Measurements from ENCODE around the gene GSG1L.
"Not testable (repeated sequence)": the region's sequence is repeated elsewhere in the genome, so short reads cannot be mapped to it uniquely, and the experiment has no call there.

GSG1L gene

DNA sequence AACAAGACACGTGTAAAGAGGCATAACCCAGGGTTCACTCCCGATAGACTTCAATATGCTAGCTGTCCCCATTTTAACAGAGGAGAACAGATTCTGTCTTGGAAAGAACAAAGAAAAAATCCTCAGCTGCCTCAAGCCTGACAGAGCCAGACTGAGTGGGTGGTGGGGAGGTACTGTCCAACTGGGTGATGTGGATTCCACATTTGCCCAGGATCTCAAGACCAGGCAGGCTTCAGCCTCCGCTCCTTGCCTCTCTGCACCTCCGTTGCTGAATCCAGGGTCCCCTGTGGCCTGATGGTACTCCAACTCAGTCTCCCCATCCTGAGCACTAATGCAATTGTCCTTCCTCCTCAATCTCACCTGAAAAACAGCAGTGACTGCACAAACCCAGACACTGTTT is 163.8 kb downstream of the GSG1L start:
- DNase-seq, result no peak

DNA sequence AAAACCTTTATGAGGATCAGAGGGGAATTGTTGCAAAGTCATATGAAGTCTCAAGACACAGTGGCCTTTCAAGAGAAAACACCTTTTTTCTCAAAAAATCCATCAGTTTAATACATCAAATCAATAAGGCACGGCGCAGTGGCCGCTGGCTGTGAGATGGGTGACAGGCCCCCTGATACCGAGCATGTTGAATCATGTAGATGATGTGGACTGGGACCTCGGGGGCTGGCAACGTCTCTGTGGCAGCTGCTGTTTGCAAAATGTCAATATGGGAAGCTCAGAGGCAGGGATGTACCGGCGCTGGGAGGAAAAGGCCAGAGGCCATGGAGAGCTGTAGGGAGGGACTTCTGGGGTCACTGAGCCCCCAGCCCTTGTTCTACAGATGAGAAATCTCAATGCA is 169.1 kb downstream of the GSG1L start:
- DNase-seq, result no peak

DNA sequence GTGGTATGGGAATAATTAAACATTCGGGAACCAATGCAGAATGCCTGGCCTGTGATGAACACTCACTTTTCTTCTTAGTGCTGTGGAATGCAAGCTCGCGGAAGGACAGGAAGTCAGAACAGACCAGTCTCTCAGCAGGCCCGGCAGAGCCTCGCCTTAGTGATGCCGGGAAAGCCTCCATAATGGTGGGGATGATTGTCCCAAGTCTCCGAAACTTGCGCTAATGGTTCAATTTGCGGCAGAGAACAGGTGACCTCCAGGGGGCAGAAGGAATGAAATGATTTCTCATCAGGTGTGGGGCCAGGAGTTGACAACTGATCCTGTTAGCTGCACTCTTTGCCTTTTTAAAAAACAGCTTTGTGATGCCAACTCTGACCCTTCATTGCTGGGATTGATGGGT is 170.6 kb downstream of the GSG1L start:
- DNase-seq, result no peak

DNA sequence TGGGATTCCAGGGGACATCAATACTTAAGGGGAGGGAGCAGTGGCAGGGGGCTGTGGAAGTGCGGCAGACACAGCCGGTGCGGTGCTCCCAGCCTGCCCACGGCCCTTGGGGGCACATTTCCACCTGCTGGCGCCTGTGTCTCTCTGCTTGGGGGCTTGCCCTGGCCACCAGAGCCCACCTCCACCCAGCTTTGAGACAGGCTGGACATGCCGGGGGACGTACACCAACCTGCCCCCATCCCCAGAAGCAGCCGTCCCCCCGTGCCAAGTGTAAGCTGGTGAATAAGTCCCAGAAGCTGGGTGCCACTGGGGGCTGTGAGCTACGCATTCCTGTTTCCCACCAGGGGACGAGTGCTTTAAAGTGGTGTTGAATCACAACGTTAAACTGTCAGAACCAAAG is 172.6 kb downstream of the GSG1L start:
- DNase-seq, result no peak

DNA sequence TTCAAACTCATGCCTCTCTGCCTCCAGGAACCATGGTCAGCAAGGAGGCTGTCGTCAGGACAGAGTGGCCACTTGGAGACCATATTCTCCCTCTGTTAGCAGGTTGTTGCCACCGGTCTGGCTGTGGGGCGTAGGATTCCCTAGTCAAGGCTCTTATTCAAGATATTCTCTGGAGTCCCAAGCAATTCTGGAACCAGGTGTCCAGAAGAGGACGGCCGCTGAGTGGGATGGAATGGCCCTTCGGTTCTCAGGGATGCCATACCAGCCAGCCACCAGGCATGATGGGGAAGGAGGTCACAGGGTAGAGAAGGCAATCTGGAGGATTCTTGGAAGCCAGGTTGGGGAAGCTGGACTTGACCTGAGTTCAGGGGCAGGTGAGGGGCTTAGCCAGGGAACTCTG is 173.5 kb downstream of the GSG1L start:
- no peak for DNase-seq

DNA sequence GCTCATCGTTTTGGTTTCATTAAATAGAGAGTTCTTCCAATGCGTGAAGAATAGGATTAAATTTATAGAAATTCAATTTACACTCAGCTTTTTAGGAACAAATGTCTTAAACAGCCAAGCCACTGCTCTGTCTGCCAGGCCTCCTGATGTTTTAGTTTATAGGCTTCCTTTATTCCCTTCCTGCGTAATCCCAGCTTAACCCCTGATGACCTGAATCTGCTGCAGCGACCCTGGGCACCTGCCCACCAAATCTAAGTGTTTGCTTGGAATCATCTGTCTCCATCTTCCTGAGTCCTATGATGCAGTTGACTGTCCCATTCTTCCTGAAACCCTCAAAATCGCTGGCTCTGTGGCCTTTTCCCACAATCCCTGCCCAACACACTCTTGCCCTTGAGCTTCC is 179.9 kb downstream of the GSG1L start:
- no peak for DNase-seq

DNA sequence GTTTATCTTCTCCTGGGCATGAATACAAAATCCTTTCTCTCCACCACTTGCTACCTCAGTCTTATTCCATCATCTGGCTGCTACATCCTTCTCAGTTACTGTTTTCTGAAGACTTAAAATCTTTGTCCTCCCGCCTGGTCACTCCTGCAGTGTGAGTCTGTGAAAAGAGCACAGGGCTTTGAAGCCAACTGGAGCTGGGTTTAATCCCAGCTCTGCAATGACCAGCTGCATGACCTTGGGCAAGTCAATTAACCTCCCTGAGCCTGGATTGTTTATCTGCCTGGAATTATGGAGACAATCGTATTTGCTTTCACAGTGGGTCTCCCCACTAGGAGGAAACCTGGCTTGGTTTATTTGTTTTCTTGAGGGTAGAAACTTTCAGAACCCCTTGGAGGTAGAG is 183.2 kb downstream of the GSG1L start:
- DNase-seq, result no peak

DNA sequence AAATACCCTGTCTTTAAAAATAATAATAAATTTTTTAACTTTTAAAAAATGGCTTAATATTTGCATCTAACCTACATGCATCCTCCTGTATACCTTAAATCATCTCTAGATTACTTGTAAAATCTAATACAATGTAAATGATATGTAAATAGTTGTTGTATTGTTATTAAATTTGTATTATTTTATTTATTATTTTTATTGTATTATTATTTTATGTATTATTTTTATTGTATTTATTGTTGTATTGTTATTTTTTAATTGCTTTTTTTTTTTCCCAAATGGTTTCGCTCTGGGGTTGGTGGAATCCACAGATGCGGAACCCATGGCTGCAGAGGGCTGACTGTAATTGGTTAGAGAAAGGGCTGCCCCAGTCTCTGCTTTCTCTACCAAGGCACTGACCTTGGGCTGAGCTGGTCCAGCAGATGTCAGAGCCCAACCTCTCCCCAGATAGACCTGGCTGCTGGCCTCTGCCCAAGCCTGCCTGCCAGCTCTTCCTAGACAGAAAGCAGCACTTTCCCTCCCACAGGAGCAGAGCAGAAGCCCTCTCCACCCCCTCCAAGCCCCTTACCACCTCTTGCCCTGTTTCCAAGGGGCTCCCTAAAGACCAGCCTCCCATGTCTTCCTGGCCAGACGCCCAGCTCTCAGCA is 183.8 kb downstream of the GSG1L start:
- DNase-seq, result no peak

DNA sequence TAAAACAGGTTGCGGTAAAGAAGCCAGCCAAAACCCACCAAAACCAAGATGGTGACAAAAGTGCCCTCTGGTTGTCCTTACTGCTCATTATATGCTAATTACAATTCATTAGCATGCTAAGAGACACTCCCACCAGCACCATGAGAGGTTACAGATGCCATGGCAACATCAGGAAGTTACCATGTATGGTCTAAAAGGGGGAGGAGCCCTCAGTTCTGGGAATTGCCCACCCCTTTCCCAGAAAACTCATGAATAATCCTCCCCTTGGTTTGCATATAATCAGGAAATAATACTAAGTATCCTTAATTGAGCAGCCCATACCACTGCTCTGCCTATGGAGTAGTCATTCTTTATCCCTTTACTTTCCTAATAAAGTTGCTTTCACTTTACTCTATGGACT is 190.9 kb downstream of the GSG1L start:
- DNase-seq, result not testable (repeated sequence)

DNA sequence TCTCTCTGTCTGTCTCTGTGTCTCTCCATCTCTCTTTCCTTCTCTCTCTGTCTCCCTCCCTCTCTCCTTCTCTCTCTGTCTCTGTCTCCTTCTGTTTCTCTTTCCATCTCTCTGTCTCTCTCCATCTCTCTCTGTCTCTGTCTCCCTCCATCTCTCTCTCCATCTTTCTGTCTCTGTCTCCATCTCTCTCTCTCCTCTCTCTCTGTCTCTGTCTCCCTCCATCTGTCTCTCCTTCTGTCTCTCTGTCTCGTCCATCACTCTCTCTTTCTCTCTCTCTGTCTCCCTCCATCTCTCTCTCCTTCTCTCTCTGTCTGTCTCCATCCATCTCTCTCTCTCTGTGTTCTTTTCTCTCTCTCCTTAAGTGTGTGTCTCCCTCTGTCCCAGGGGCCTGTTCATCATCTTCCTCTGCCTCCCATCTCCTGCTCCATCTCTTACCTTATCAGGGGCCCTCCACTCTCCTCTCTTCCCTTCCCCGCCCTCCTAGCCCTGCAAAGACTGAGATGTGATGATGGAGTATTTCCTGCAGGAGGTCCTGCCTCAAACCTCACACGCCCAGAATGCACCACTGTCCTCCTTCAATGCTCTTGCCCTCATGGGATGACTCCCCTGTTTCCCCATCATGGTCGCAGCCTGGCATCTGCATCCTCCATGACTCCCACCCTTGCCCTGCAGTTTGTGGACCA is 193.3 kb downstream of the GSG1L start:
- DNase-seq, result no peak

DNA sequence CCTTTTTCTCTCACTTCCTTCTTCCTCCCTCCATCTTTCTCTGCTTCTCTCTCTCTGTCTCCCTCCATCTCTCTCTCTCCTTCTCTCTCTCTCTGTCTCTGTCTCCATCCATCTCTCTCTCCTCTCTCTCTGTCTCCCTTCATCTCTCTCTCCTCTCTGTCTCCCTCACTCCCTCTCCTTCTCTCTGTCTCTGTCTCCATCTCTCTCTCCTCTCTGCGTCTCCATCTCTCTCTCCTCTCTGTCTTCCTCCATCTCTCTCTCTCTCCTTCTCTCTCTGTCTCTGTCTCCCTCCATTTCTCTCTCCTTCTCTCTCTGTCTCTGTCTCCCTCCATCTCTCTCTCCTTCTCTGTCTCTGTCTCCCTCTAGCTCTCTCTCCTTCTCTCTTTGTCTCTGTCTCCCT is 194.1 kb downstream of the GSG1L start:
- no peak for DNase-seq

DNA sequence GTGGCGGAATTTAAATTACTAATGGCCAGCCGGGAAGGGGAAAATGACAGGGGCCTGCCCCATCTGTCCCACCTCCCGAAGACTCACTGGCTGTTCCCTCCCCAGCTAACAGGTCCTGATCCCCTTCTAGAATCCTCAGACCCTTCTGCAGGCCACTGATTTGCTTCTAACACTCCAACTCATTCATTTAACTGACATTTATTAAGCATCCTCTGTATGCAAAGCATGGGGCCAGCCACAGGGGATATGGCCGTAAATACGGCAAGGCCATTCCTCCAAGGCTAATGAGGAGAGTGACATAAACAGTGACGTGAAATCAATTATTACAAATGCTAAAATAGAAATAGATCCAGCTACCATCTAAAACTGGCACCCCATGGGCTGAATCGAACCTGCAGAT is 195.3 kb downstream of the GSG1L start:
- DNase-seq, result no peak

DNA sequence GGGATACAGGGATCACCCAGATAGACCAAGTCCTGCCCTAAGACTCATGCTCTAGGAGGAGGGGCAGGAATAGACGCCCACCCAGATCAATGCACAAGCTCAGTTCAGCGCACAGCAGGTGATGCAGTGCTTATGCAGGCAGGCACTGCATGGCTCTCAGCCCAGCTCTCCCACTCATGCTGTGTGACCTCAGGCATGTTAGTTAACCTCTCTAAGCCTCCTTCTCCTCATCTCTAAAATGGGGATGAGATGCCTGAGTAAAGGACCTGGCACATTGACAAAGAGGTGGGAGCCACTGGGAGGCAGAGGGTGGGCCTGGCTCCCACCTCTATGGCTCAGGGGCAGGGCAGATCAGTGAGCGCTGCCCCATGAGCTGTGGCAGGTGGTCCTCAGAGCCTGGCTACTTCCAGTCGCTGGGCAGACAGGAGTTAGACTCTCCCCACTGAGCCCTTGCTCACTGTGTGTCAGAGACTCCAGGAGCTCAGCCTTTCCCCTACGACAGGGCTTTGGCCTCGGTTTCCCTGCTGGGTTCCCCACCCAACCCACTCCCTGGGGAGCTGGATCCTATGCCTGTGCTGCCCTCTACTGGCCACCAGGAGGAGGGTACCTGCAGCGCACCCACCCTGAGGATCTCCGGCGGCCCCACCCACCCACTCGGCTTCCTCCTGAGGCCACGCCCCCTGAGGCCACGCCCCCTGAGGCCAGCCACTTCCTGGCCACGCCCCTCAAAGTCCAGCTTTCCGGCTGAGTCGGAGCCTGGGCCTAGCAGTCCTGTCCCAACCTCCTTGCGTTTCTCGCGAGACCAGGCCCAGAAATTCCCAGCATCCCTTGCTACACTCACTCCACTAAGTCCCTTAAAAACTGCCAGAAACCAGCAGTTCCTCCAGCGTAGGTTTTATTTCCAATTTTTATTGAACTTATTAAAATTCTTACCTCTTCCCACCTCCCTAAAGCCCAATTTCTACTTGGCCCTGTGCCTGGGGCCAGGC is 196.1 kb downstream of the GSG1L start:
- peak; percentile 76 to 87 (median 82) for DNase-seq

DNA sequence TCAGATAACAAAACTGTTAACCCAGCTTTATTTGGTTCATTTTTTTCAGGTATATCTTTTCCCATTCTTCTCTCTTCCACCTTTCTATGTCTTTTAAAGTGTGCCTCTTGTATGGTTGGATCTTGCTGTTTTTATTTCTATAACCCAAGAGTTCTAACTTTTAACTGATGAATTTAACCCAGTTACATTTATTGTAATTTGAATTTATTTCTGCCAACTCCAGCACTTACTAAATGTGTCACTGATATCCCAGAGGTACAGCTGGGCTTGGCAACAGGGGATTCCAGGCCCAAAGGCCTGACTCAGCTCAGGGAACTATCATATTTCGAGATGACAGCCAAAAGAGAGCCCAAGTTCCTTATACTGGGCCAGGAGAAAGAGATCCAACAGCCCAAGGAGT is 200.1 kb downstream of the GSG1L start:
- DNase-seq, result no peak

DNA sequence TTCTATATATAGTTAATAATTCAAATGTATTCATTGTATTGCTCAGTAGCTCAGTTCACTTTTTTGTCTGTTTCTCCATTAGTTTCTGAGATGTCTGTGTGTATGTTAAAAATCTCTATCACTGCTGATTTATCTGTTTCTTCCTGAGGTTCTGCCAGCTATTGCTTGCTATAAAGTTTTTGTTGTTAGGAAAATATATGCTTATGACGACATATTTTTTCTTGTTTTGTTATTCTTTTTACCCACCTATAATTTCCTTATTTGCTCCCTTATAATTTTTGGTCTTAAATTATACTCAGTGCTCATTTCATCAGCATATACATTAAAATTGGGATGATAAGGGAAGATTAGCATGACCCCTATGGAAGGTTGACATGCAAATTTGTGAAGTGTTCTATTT is 200.6 kb downstream of the GSG1L start:
- no peak for DNase-seq

DNA sequence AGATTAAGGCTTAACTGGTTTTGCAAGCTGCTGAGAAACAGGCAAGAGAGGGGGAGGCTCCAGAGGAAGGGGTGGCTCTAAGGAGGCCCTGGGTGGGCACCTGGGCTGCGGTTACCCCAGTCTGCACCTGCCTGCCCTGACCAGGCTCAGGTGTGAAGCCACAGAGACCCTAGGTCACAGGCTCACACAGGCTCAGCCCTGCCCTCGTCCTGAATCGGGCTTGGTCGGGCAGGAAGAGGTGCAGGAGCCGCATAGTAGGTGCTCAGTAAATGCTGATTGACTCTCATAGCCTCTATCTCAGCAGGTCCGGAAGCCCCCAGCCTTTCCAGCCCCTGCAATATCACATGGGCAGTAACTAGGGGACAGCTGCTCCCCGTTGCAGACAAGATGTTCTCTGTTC is 203.4 kb downstream of the GSG1L start:
- DNase-seq, result no peak

DNA sequence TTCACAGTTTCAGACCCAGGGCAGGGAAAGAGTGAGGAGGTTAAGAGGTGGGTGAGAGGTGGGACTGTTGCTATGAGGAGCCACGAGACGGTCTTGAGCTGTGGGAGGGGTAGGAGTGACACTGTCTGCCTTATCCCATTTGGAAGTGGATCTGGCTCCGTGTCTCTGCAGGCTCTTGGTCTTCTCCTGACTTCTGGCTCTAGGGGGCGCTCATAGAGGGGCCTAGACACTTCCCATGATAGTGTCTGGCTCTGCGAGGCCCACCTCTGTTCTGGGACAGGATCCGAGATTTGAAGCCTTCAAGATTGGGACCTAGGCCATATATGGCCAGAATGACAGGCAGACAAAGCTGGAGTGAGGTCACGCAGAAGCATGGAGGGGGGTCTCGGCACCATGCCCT is 204.5 kb downstream of the GSG1L start:
- peak in 1 of 4 experiments; percentile 4 for DNase-seq

DNA sequence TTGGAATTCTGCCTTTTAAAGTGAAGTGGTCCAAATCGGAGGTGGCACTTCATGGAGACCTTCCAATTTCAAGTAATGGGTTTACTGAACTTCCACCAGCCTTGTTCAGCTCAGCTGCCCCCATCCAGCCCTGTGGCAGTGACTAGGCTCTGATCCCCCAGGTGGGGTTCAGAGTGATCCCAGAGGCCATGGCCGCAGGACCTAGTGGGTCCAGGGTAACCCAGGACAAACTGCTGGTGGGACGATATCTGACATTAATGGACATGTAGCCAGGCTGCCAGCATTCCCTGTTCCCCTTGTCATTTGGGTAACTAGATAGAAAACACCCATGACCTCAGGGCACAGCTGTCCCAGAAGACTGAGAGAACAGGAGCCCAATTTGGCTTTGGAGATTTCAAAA is 209.9 kb downstream of the GSG1L start:
- DNase-seq, result no peak

DNA sequence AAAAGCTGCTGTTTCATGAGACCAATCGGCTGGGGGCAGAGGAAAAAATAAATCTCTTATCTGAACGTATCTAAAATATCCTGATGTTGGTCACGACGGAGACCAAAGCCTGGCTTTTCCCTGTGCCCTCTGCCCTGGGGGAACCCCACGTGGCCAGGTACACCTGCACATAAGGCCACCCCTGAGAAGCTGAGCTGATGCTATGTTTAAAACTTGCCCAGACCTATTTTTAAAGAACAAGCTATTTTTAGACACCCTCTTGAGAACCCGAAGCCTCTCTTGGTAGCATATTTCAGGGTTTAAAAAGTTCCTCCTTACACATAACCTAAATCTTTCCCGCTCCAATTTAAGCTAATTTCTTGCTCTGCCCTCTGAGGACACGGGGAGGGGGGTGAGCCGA is 210.4 kb downstream of the GSG1L start:
- DNase-seq, result no peak

DNA sequence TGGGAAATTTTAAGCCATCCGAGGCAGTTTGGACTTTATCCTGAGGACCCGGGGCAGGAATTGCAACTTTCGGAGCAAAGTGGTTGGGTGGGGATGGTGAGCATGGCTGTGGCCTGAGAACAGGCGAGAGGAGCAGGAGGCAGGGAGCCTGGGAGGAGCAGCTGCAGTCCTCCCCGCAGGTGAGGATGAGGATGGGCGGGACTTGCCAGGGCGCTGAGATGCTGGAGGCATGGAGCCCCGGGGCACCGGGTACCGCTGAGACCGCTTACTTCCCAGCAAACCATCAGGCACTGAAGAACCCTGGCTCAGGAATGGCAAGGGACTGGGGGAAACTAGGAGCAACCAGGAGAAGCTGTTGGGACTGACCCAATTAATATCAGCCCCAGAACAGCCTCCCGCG is 210.8 kb downstream of the GSG1L start:
- no peak for DNase-seq

DNA sequence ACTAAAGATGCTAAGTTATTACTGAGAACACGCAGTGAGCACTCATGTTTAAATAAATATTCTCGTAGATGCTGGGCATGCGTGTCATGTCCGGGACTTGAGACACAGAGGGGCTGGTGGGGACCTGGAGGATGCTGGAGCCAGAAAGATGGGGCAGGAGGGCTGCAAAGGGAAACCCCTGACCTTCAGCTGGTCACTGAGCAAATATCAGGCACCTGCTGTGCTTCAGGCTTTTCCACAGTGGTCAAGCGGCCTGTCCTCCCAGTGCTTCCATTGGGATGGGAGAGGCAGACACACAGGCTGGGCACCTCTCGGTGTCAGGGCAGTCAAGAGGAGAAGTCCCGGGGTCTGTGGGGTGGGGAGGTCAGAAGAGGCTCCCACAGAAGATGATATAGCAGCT is 211.4 kb downstream of the GSG1L start:
- DNase-seq, result no peak

DNA sequence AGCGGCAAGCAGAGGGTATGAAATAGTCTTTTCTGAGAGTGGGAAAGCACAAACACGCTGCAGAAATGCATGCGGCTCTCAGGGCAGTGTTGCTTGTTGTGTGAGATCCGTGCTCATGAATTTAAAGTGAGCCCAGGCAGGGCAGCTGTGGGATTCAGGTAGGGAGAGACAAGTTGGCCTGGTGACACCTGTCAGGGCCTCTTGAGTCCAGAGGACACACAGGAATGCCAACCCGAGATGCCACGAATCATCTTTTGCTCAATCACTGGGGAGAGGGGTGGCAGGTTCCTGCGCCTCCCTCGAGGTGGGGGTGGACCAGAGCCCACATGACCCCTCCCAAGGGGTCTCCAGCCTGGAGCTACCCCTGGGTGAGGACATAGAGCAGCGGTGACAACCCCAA is 211.9 kb downstream of the GSG1L start:
- no peak for DNase-seq

DNA sequence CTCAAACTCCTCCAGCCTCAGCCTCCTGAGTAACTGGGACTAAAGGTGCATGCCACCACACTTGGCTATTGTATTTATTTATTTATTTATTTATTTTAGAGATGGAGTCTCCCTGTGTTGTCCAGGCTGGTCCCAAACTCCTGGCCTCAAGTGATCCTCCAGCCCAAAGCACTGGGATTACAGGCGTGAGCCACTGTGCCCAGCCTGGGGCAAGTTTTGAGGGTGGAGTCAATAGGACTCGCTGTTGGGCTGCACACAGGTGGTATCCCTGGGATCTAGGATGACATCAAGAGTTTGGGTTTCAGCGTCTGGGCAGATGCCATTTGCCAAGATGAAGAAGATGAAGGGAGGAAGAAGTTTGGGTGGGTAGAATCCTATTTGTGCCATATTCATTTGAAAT is 213.9 kb downstream of the GSG1L start:
- no peak for DNase-seq
